H9 (cell line): ENCODE results near the gene FRYL. TPM values are rescaled to one million over a fixed set of nuclear protein-coding genes. Genes with fewer than 3 reads are reported as not detected.

ENCODE experiments used
- DNase-seq: peaks from one replicate; pipeline ENCODE4 v3.0.0-alpha.2; 2017
- H2AFZ ChIP-seq: one replicate; pipeline ENCODE4 v1.6.1; 2013; ENCODE audit warnings: mild to moderate bottlenecking, low read length, control low read depth, moderate library complexity
- H2AK5ac ChIP-seq: 2 replicates; pipeline ENCODE4 v1.6.1; 2013; ENCODE audit warnings: low read length, control low read depth, mixed read lengths; ENCODE audit not compliant: insufficient read length
- H2BK120ac ChIP-seq: one replicate; pipeline ENCODE4 v1.6.1; 2013; ENCODE audit warnings: low read depth, mild to moderate bottlenecking, low read length, control low read depth, inconsistent platforms; ENCODE audit not compliant: poor library complexity, severe bottlenecking
- H2BK12ac ChIP-seq: 2 replicates; pipeline ENCODE4 v1.6.1; 2013; ENCODE audit warnings: low read length, control low read depth, mixed read lengths, low read depth; ENCODE audit not compliant: insufficient read length
- H2BK15ac ChIP-seq: 2 replicates; pipeline ENCODE4 v1.6.1; 2013; ENCODE audit warnings: low read depth, low read length, control low read depth
- H2BK20ac ChIP-seq: one replicate; pipeline ENCODE4 v1.6.1; 2013; ENCODE audit warnings: low read depth, mild to moderate bottlenecking, low read length, control low read depth, inconsistent platforms; ENCODE audit not compliant: poor library complexity, severe bottlenecking
- H2BK5ac ChIP-seq: 2 replicates; pipeline ENCODE4 v1.6.1; 2013; ENCODE audit warnings: low read length, control low read depth, mixed read lengths; ENCODE audit not compliant: insufficient read length
- H3K14ac ChIP-seq: 2 replicates; pipeline ENCODE4 v1.6.1; 2013; ENCODE audit warnings: low read length, control low read depth; ENCODE audit not compliant: insufficient read depth
- H3K18ac ChIP-seq: 2 replicates; pipeline ENCODE4 v1.6.1; 2013; ENCODE audit warnings: low read depth, mild to moderate bottlenecking, mixed read lengths, low read length, control low read depth; ENCODE audit not compliant: insufficient read length
- H3K23ac ChIP-seq: 2 replicates; pipeline ENCODE4 v1.6.1; 2013; ENCODE audit warnings: low read length, control low read depth, mixed read lengths, low read depth; ENCODE audit not compliant: insufficient read length
- H3K23me2 ChIP-seq: 2 replicates; pipeline ENCODE4 v1.6.1; 2013; ENCODE audit warnings: low read depth, mild to moderate bottlenecking, mixed read lengths, low read length, control low read depth; ENCODE audit not compliant: insufficient read length, poor library complexity, severe bottlenecking
- H3K27ac ChIP-seq: 2 replicates; pipeline ENCODE4 v1.5.1; 2013; ENCODE audit warnings: low read length, control low read depth, mixed read lengths, low read depth; ENCODE audit not compliant: insufficient read length
- H3K27me3 ChIP-seq: 2 replicates; pipeline ENCODE4 v1.6.1; 2013; ENCODE audit warnings: low read length, control low read depth, inconsistent platforms; ENCODE audit not compliant: insufficient read depth
- H3K4ac ChIP-seq: 2 replicates; pipeline ENCODE4 v1.6.1; 2013; ENCODE audit warnings: low read depth, mild to moderate bottlenecking, control low read depth, inconsistent platforms, low read length, moderate library complexity
- H3K4me1 ChIP-seq: 2 replicates; pipeline ENCODE4 v1.6.1; 2013; ENCODE audit warnings: low read length, control low read depth, inconsistent platforms; ENCODE audit not compliant: insufficient read depth
- H3K4me2 ChIP-seq: 2 replicates; pipeline ENCODE4 v1.6.1; 2013; ENCODE audit warnings: low read length, control low read depth, mixed read lengths; ENCODE audit not compliant: insufficient read length, insufficient read depth
- H3K56ac ChIP-seq: 2 replicates; pipeline ENCODE4 v1.6.1; 2013; ENCODE audit warnings: low read depth, mild to moderate bottlenecking, mixed read lengths, low read length, control low read depth; ENCODE audit not compliant: insufficient read length
- H3K79me1 ChIP-seq: 2 replicates; pipeline ENCODE4 v1.6.1; 2013; ENCODE audit warnings: low read depth, mild to moderate bottlenecking, moderate library complexity, low read length, control low read depth, inconsistent platforms; ENCODE audit not compliant: insufficient read depth, poor library complexity, severe bottlenecking
- H3K79me2 ChIP-seq: 2 replicates; pipeline ENCODE4 v1.6.1; 2013; ENCODE audit warnings: low read length, control low read depth, inconsistent platforms; ENCODE audit not compliant: insufficient read depth
- H3K9ac ChIP-seq: 2 replicates; pipeline ENCODE4 v1.6.1; 2013; ENCODE audit warnings: low read length, control low read depth, mixed read lengths; ENCODE audit not compliant: insufficient read length; ENCODE audit errors: extremely low read depth
- H3K9me3 ChIP-seq: one replicate; pipeline ENCODE4 v1.6.1; 2013; ENCODE audit warnings: low read depth, low read length, inconsistent platforms; ENCODE audit not compliant: control insufficient read depth
- H3T11ph ChIP-seq: one replicate; pipeline ENCODE4 v1.6.1; 2013; ENCODE audit warnings: mild to moderate bottlenecking, low read length, control low read depth, inconsistent platforms
- H4K20me1 ChIP-seq: one replicate; pipeline ENCODE4 v1.6.1; 2013; ENCODE audit not compliant: control insufficient read depth, insufficient read length, insufficient read depth
- H4K5ac ChIP-seq: 2 replicates; pipeline ENCODE4 v1.6.1; 2013; ENCODE audit warnings: low read depth, mild to moderate bottlenecking, mixed read lengths, low read length, control low read depth; ENCODE audit not compliant: insufficient read length
- H4K8ac ChIP-seq: replicated peaks from 2 replicates; pipeline ENCODE4 v1.6.1; 2013; ENCODE audit warnings: low read length, control low read depth, mixed read lengths, low read depth; ENCODE audit not compliant: insufficient read length
- H4K91ac ChIP-seq: 2 replicates; pipeline ENCODE4 v1.6.1; 2013; ENCODE audit warnings: low read depth, mild to moderate bottlenecking, moderate library complexity, mixed read lengths, low read length, control low read depth; ENCODE audit not compliant: insufficient read length
- H3K27ac Mint-ChIP-seq, 3 experiments: 2 replicates in 2 of 3; 3 replicates in 1 of 3; pipeline ENCODE4 v1.8.0; 2020 to 2021; ENCODE audit warnings: mixed read lengths in 3 of 3, mild to moderate bottlenecking in 1 of 3, moderate library complexity in 1 of 3
- H3K27me3 Mint-ChIP-seq: 2 replicates; pipeline ENCODE4 v1.8.0; 2021; ENCODE audit warnings: low read depth, mild to moderate bottlenecking, moderate library complexity, mixed read lengths
- H3K36me3 Mint-ChIP-seq, 3 experiments: 2 replicates in 2 of 3; 3 replicates in 1 of 3; pipeline ENCODE4 v1.8.0; 2020 to 2021; ENCODE audit warnings: low read depth in 3 of 3, mixed read lengths in 3 of 3; ENCODE audit not compliant: insufficient read depth in 1 of 3
- H3K4me1 Mint-ChIP-seq, 2 experiments: 2 replicates each; pipeline ENCODE4 v1.8.0; 2020; ENCODE audit warnings: mixed read lengths in 2 of 2
- H3K4me3 Mint-ChIP-seq, 2 experiments: 2 replicates in 1 of 2; 3 replicates in 1 of 2; pipeline ENCODE4 v1.8.0; 2020 to 2021; ENCODE audit warnings: mild to moderate bottlenecking in 2 of 2, mixed read lengths in 2 of 2, moderate library complexity in 1 of 2
- H3K9me3 Mint-ChIP-seq, 2 experiments: 2 replicates in 1 of 2; 3 replicates in 1 of 2; pipeline ENCODE4 v1.8.0; 2020; ENCODE audit warnings: mild to moderate bottlenecking in 2 of 2, mixed read lengths in 2 of 2, moderate library complexity in 1 of 2
- WGBS: extraction: QIAGEN DNeasy Blood & Tissue Kit; methylation state at CpG from one replicate; pipeline ENCODE4 v1.1.7; 2013; ENCODE audit warnings: missing lambda C conversion rate, low lambda C conversion rate, mixed read lengths; ENCODE audit not compliant: insufficient read length; ENCODE audit errors: extremely low coverage; 5-methylcytosine and 5-hydroxymethylcytosine counted together
- total RNA-seq: library from RNA; stranded (reverse); gene quantifications from 2 replicates; pipeline ENCODE4 v1.2.1, GENCODE V29; 2021
- TF ChIP-seq, protein P1 (sequence below): fragments of 200-600 bp; sonication (generic); conservative IDR thresholded peaks from 3 replicates; pipeline ENCODE4 v1.8.0; 2021; ENCODE audit warnings: antibody characterized with exemption, mild to moderate bottlenecking

Gene FRYL
- total RNA-seq, 1 experiment from 2014 or later: 31.5 TPM

DNA sequence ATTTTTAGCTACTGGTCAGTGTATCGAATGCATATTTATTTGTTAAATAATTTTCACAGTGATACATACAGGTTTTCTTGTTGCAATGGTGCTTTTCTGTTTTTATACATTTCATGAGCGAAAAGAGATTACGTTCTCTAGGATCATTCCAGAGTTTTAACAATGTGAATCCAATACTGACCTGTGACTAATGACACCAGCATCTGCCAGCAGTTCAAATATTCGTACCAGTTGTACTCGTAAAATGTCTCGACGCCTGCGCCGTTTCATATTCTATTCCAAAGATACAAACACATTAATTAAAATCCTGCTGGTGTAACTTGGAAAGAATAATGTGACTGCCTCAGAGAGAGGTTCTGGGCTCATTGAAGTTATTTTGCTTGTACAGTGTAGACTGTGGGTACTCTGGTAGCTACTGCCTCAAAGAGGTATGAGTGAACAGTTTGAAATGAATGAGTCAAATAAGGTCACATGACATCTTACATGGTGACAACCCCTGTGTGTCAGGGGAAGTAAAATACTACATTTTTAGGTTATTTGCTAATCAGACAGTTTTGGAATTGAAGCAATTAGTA lies 209.3 kb downstream of the FRYL start:
- Histone ChIP-seq H3K9ac (no peak overlapping the region), H2BK5ac (no peak overlapping the region), H2BK120ac (no peak overlapping the region), H4K5ac (no peak overlapping the region), H3K79me1 (no peaks in the 10 kb centered on the region), H3K79me2 (no peaks in the 10 kb centered on the region), H3K23ac (no peak overlapping the region), H3K56ac (no peak overlapping the region), H3K4ac (no peak overlapping the region), H3K27ac (no peak overlapping the region), H2BK20ac (no peak overlapping the region), H2AFZ (no peak overlapping the region), H4K20me1 (no peaks in the 10 kb centered on the region), H3K27me3 (no peaks in the 10 kb centered on the region), H2BK15ac (no peak overlapping the region), H3K18ac (no peak overlapping the region), H3T11ph (no peak overlapping the region), H2AK5ac (no peak overlapping the region), H3K4me1 (no peaks in the 10 kb centered on the region), H4K8ac (no peak overlapping the region), H3K4me2 (no peak overlapping the region), H3K9me3 (no peaks in the 10 kb centered on the region), H4K91ac (no peak overlapping the region), H3K23me2 (no peaks in the 10 kb centered on the region), H2BK12ac (no peak overlapping the region), H3K14ac (no peak overlapping the region)
- peaks cover 5 to 40% (median 32%) of the 10 kb centered on the region in 3 experiments; a peak in 6 of 7 replicates for H3K36me3 Mint-ChIP-seq
- TF ChIP-seq, protein P1, sequence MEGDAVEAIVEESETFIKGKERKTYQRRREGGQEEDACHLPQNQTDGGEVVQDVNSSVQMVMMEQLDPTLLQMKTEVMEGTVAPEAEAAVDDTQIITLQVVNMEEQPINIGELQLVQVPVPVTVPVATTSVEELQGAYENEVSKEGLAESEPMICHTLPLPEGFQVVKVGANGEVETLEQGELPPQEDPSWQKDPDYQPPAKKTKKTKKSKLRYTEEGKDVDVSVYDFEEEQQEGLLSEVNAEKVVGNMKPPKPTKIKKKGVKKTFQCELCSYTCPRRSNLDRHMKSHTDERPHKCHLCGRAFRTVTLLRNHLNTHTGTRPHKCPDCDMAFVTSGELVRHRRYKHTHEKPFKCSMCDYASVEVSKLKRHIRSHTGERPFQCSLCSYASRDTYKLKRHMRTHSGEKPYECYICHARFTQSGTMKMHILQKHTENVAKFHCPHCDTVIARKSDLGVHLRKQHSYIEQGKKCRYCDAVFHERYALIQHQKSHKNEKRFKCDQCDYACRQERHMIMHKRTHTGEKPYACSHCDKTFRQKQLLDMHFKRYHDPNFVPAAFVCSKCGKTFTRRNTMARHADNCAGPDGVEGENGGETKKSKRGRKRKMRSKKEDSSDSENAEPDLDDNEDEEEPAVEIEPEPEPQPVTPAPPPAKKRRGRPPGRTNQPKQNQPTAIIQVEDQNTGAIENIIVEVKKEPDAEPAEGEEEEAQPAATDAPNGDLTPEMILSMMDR: no peak
- H3K27me3 Mint-ChIP-seq: no peaks in the 10 kb centered on the region
- DNase-seq: no peak
- H3K4me3 Mint-ChIP-seq: no peak overlapping the region
- WGBS: no CpG with 5 or more reads among the region's 9 CpGs
- H3K4me1 Mint-ChIP-seq: no peaks in the 10 kb centered on the region
- no peak overlapping the region for H3K27ac Mint-ChIP-seq
- no peaks in the 10 kb centered on the region for H3K9me3 Mint-ChIP-seq
